Effector memory CD4-positive, alpha-beta T cell (primary cell): ENCODE measurements around the gene CDRT15L2.
"Not testable (repeated sequence)": the region's sequence is repeated elsewhere in the genome, so short reads cannot be mapped to it uniquely, and the experiment has no call there.

Experiments
- DNase-seq, 3 donors: peaks; one replicate each; pipeline ENCODE4 v3.0.0-alpha.2; 2020
- H3K27ac ChIP-seq: 2 replicates; pipeline ENCODE4 v1.7.0; 2013; ENCODE audit warnings: mild to moderate bottlenecking, low read length, moderate library complexity; ENCODE audit not compliant: insufficient read depth, poor library complexity, severe bottlenecking
- H3K27me3 ChIP-seq: replicated peaks from 2 replicates; pipeline ENCODE4 v1.7.0; 2013; ENCODE audit warnings: mild to moderate bottlenecking, low read length; ENCODE audit not compliant: insufficient read depth, control insufficient read depth, poor library complexity, severe bottlenecking
- H3K36me3 ChIP-seq: 2 replicates; pipeline ENCODE4 v1.7.0; 2013; ENCODE audit warnings: mild to moderate bottlenecking, low read length, moderate library complexity; ENCODE audit not compliant: control insufficient read depth, insufficient read depth
- H3K4me1 ChIP-seq: 2 replicates; pipeline ENCODE4 v1.7.0; 2013; ENCODE audit warnings: low read length, mild to moderate bottlenecking; ENCODE audit not compliant: control insufficient read depth, insufficient read depth, poor library complexity, severe bottlenecking
- H3K4me3 ChIP-seq: 2 replicates; pipeline ENCODE4 v1.7.0; 2013; ENCODE audit warnings: low read length, low read depth, mild to moderate bottlenecking; ENCODE audit not compliant: insufficient read depth, poor library complexity, severe bottlenecking
- H3K9me3 ChIP-seq: 2 replicates; pipeline ENCODE4 v1.7.0; 2013; ENCODE audit warnings: mild to moderate bottlenecking, low read length, moderate library complexity; ENCODE audit not compliant: control insufficient read depth

The CDRT15L2 gene

DNA sequence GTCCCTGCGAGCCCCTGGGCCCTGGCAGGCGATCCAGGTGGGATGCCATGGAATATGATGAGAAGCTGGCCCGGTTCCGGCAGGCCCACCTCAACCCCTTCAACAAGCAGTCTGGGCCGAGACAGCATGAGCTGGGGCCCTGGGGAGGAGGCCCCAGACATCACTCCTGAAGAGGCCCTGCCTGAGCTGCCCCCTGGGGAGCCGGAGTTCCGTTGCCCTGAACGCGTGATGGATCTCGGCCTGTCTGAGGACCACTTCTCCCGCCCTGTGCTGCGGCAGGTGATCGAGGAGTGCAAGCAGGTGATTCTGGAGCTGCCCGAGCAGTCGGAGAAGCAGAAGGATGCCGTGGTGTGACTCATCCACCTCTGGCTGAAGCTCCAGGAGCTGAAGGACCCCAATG is 33.1 kb downstream of the CDRT15L2 start:
- H3K9me3 ChIP-seq: no peaks in the 10 kb centered on the region
- no peaks in the 10 kb centered on the region for H3K36me3 ChIP-seq
- no peaks in the 10 kb centered on the region for H3K27me3 ChIP-seq
- H3K4me1 ChIP-seq: no peaks in the 10 kb centered on the region
- H3K27ac ChIP-seq: no peak overlapping the region
- DNase-seq: no peak
- no peak overlapping the region for H3K4me3 ChIP-seq

GRCh38 chr17:20613248-20613647 is 33.7 kb downstream of the CDRT15L2 start:
- DNase-seq: no peak
- no peak overlapping the region for H3K27ac ChIP-seq
- no peak overlapping the region for H3K4me3 ChIP-seq
- no peaks in the 10 kb centered on the region for H3K36me3 ChIP-seq
- no peaks in the 10 kb centered on the region for H3K9me3 ChIP-seq
- no peaks in the 10 kb centered on the region for H3K4me1 ChIP-seq
- H3K27me3 ChIP-seq: no peaks in the 10 kb centered on the region

DNA sequence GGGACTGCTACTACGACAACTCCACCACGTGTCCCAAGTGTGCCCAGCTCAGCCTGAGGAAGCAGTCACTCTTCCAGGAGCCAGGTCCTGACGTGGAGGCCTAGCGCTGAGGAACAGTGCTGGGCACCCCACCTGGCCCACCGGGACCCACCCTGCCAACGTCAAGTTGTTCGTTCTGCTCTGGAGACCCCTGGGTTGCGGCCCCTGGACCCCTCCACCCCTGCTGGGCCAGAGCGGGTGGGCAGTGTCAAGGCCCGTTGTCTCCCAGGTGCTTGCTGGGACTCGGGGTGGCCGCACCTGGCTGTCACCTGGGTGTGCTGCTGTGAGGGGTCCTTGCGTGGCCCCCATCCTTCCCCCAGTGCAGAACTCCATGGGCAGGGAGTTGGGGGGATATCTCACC is 34.4 kb downstream of the CDRT15L2 start:
- DNase-seq: no peak
- no peaks in the 10 kb centered on the region for H3K36me3 ChIP-seq
- no peak overlapping the region for H3K27ac ChIP-seq
- H3K4me1 ChIP-seq: no peaks in the 10 kb centered on the region
- H3K4me3 ChIP-seq: no peak overlapping the region
- no peaks in the 10 kb centered on the region for H3K27me3 ChIP-seq
- no peaks in the 10 kb centered on the region for H3K9me3 ChIP-seq

- H3K4me3 ChIP-seq, DNase-seq, H3K36me3 ChIP-seq, H3K4me1 ChIP-seq, H3K9me3 ChIP-seq, H3K27me3 ChIP-seq, H3K27ac ChIP-seq: not testable (repeated sequence)
Observed at GRCh38 chr17:20615461-20615860, 35.9 kb downstream of the CDRT15L2 start.
